Thymus (tissue), 14 donors: Measurements from ENCODE around the gene EPS8. TPM values are rescaled to one million over a fixed set of nuclear protein-coding genes. Genes with fewer than 3 reads are reported as not detected.

Experiments
- DNase-seq, 9 donors: peaks; one replicate each; pipeline ENCODE4 v3.0.0-alpha.2; 2013; ENCODE audit warnings: low spot score in 9 of 9, low read depth in 6 of 9, missing footprints in 1 of 9
- H3K27ac ChIP-seq, 2 donors: one replicate each; pipeline ENCODE4 v1.5.1; 2013; ENCODE audit warnings: control low read depth in 1 of 2, low read depth in 1 of 2, low read length in 1 of 2, mild to moderate bottlenecking in 1 of 2, moderate library complexity in 1 of 2
- H3K27me3 ChIP-seq, 2 donors: one replicate each; pipeline ENCODE4 v1.5.1; 2013; ENCODE audit warnings: low read length in 1 of 2; ENCODE audit not compliant: control insufficient read depth in 2 of 2, insufficient read depth in 1 of 2
- H3K36me3 ChIP-seq, 2 donors: one replicate each; pipeline ENCODE4 v1.5.1; 2013; ENCODE audit warnings: low read length in 1 of 2, mild to moderate bottlenecking in 1 of 2, moderate library complexity in 1 of 2; ENCODE audit not compliant: control insufficient read depth in 2 of 2, insufficient read depth in 2 of 2
- H3K4me1 ChIP-seq, 2 donors: one replicate each; pipeline ENCODE4 v1.5.1; 2013; ENCODE audit warnings: low read length in 2 of 2; ENCODE audit not compliant: control insufficient read depth in 2 of 2, insufficient read depth in 2 of 2
- H3K4me3 ChIP-seq, 2 donors: one replicate each; pipeline ENCODE4 v1.5.1; 2013; ENCODE audit warnings: low read length in 2 of 2, control low read depth in 1 of 2, mild to moderate bottlenecking in 1 of 2
- H3K9me3 ChIP-seq, 2 donors: one replicate each; pipeline ENCODE4 v1.5.1; 2013; ENCODE audit warnings: low read length in 1 of 2, mild to moderate bottlenecking in 1 of 2; ENCODE audit not compliant: control insufficient read depth in 2 of 2, insufficient read depth in 1 of 2
- WGBS: extraction: QIAGEN DNeasy Blood & Tissue Kit; methylation state at CpG from one replicate; pipeline ENCODE4 v1.1.7; 2013; 5-methylcytosine and 5-hydroxymethylcytosine counted together
- long read RNA-seq, 10 donors: transcript quantifications; one replicate each; lab custom pipeline, GENCODE V29; 2026
- polyA plus RNA-seq: library from polyadenylated mRNA; stranded (reverse); fragments of 200-250 nt; gene quantifications from one replicate; pipeline ENCODE4 v1.2.3, GENCODE V29; 2013
- total RNA-seq: library from RNA; stranded (reverse); fragments of 120-200 nt; gene quantifications from one replicate; pipeline ENCODE4 v1.2.4, GENCODE V29; 2013
- donor health status: healthy.

EPS8 gene
- total RNA-seq (3.7 TPM), polyA plus RNA-seq (9.2 TPM)
- long read RNA-seq, donor 1, result 0 reads
- long read RNA-seq, donor 2, result 0 reads
- long read RNA-seq, donor 3, partial matches to known transcripts, result 72 of 148 reads
- long read RNA-seq, donor 3, other reads (novel, unspliced or antisense), result 76 of 148 reads
- long read RNA-seq, donor 4, result 0 reads
- long read RNA-seq, donor 5, partial matches to known transcripts, result 0 of 1 reads
- long read RNA-seq, donor 5, other reads (novel, unspliced or antisense), result 0 of 1 reads
- long read RNA-seq, donor 6, partial matches to known transcripts, result 0 of 1 reads
- long read RNA-seq, donor 6, other reads (novel, unspliced or antisense), result 0 of 1 reads
- long read RNA-seq, donor 7, partial matches to known transcripts, result 0 of 2 reads
- long read RNA-seq, donor 7, other reads (novel, unspliced or antisense), result 0 of 2 reads
- long read RNA-seq, donor 8, partial matches to known transcripts, result 26 of 50 reads
- long read RNA-seq, donor 8, other reads (novel, unspliced or antisense), result 24 of 50 reads
- long read RNA-seq, donor 9, partial matches to known transcripts, result 0 of 1 reads
- long read RNA-seq, donor 9, other reads (novel, unspliced or antisense), result 0 of 1 reads
- long read RNA-seq, donor 10, result 0 reads

DNA sequence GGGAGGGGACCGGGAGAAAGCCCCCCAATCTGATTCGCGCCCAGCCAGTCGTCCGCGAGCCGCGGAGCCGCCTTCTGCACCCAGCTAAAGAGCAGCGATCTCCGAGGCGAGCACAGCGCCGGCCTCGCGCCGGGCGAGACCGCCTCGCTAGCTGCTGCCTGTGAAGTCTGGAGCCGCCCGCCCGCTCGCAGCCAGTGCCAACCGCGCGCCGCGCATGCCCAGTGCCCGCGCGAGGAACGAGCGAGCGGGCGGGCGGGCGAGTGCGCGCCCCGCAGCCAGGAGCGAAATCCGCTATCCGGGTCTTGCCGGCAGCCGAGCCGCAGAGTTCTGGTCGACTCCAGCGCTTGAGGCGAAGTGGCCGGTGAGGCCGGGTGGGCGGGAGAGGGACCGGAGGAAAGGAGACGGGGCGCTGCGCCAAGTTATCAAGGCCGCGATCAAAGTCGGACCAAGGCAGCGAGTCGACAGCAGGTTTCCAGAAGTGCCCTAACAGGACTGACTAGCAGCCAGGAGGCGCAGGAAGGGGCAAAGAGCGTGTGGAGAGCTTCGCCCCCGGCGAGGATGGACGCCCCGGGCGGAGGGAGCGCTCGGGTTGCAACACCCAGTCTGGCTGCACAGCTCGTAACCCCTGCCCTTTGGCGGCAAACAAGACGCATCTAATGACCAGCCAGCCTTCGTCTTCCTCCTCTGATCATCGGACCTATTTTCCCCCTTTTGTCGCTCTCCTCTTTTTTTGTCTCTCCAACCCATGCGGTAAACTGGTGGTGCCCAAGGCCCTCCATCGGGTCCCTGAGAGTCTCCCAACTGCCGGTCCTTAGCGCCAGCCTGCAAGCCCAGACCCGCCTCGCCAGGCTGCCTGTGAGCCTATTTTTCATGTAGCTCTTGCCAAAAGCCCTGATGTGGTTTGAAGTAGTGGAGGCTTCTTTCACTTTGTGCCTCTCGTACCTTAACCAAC, at the start of gene EPS8:
EPS8 (minus strand) TSS at position 169 of the 952 bp plus-strand sequence. CDS start 106,437 bp downstream, outside the sequence.
- peak within 1 kb of the TSS; percentile 59 to 65 for H3K4me3 ChIP-seq
- 1% methylated on average over 85 of the region's 85 CpGs for WGBS
- H3K27me3 ChIP-seq, result peaks cover 12 to 34% of the 10 kb centered on the region in 2 donors
- H3K9me3 ChIP-seq, result no peaks in the 10 kb centered on the region
- H3K4me1 ChIP-seq, result peaks cover 6 to 19% of the 10 kb centered on the region in 2 donors
- peak; percentile 67 to 94 (median 86) for DNase-seq
- H3K27ac ChIP-seq, result peak within 1 kb of the TSS in 1 of 2 donors; percentile 53
- no peaks in the 10 kb centered on the region for H3K36me3 ChIP-seq

DNA sequence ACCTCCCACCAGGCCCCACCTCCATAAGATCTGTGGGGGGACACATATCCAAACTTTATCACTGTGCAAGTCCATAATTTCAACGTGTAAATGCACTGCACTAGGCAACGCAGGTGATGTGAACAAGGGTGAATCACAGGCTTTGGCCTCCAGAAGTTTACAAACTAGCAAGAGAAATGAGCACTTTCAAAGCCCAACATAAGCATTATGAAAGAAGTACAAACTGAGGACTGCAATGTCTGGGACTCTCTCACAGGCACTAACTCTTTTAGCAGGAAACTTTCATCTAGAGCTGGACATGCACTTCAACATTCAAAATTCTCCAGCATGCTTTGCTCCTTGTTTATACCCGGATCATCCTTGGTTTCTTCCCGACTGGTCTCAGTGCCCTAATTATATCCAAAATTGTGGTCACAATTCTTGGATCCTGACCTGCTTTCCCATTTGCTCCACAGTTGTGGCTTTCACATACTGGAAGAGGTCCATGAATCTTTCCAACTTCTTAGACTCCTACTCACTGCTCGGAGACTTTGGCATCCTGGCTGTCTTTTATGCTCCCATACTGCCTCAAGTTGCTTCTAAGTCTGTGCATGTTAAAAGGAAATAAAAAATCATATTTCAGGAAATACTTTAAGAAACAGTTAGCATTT, 48.1 kb upstream of the EPS8 start:
- no peaks in the 10 kb centered on the region for H3K27me3 ChIP-seq
- WGBS, result 93% methylated on average over 5 of the region's 5 CpGs
- DNase-seq, result no peak
- no peaks in the 10 kb centered on the region for H3K36me3 ChIP-seq
- H3K9me3 ChIP-seq, result no peaks in the 10 kb centered on the region
- no peak overlapping the region for H3K4me3 ChIP-seq
- H3K4me1 ChIP-seq, result no peaks in the 10 kb centered on the region
- H3K27ac ChIP-seq, result no peak overlapping the region

DNA sequence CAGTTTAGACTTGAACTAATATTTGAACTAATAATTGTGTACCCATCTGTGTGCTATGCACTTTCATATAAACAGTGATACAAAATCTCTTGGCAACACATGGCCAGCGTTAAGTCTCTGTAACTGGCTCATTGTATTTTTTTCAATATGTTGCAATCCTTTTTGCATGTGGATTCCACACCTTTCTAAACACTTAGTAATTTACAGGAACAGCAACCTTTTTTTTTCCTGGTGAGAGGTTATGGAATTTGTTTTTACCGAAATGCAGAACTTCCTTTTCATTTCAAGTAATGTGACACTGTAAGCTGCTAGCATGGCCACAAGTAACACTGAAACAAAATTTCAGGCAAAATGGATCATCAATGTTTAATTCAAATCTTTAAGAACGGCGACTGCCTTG, 45.4 kb upstream of the EPS8 start:
- Histone ChIP-seq H3K36me3 (no peaks in the 10 kb centered on the region), H3K27me3 (no peaks in the 10 kb centered on the region), H3K27ac (no peak overlapping the region), H3K4me1 (no peaks in the 10 kb centered on the region), H3K9me3 (no peaks in the 10 kb centered on the region), H3K4me3 (no peak overlapping the region)
- no peak for DNase-seq
- 79% methylated on average over 4 of the region's 4 CpGs for WGBS

DNA sequence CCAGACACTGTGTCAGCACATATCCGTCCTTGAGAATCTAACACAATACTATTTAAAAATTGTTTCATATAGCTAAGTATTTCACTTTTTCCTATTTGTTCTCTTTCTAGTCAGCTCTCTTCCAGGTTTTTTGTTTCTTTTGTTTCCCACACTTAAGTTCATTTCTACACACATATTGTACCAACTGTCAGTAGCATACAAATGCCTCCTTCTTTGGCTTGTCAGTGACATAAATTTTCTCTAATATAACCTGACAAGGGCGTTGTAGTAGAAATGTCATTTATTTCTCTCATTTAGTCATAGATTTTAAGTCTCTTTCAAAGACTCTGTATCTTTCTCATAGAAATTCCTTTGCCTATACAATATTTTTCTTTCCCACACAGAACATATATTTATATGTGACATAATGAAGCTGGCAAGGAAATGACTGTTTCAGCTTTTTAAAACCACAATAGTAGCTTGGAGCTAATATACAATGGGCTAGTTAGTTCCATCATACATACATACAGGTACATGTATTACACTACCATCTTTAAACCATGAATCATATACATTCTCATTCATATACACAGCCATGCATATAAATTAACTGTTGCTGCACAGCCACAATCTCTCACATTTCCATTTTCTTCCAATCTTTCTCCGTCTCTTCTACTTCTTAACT, 42.3 kb upstream of the EPS8 start:
- 89% methylated on average over 3 of the region's 3 CpGs for WGBS
- no peaks in the 10 kb centered on the region for H3K36me3 ChIP-seq
- no peak overlapping the region for H3K27ac ChIP-seq
- H3K4me1 ChIP-seq, result no peaks in the 10 kb centered on the region
- H3K4me3 ChIP-seq, result no peak overlapping the region
- DNase-seq, result no peak
- H3K27me3 ChIP-seq, result no peaks in the 10 kb centered on the region
- no peaks in the 10 kb centered on the region for H3K9me3 ChIP-seq

DNA sequence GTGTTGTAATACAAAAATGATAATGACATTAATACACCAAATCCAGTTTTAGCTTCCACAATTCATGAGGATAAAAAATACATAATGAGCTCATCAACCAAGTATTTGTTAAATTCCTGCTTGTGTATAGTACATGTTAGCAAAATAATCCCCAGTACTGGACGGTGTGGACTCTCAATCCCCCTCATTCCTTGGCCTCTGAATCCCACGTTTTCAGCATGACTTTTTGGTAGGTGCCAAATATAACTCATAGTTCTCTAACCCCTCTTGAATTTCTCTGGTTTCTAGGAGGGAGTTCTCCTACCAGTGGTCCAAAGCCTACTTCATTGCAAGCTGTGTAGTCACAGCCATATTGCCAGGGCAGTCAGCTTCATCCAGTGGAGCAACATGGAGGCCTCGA, 41.4 kb upstream of the EPS8 start:
- WGBS, result 90% methylated on average over 3 of the region's 3 CpGs
- H3K27ac ChIP-seq, result no peak overlapping the region
- no peaks in the 10 kb centered on the region for H3K36me3 ChIP-seq
- no peak for DNase-seq
- no peaks in the 10 kb centered on the region for H3K4me1 ChIP-seq
- no peak overlapping the region for H3K4me3 ChIP-seq
- no peaks in the 10 kb centered on the region for H3K9me3 ChIP-seq
- no peaks in the 10 kb centered on the region for H3K27me3 ChIP-seq

DNA sequence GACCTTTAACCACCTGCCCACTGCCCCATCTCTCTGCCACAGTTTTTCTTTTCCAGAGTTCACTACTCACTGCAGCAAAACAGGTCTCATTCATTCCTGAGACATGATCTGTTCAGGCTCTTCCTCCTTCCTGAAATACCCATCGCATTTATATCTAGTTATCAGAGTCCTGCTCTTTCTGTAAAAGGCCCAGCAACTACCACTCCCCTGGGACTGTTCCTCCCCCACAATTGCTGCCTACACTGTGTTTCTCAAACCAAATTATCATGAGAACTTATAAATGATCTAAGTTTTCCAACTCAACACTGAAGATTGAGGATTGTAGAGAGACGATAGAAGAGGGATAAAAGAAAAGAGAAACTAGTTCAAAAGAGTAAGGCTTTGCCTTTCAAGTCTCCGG, 40.8 kb upstream of the EPS8 start:
- 97% methylated on average over 3 of the region's 3 CpGs for WGBS
- Histone ChIP-seq H3K27me3 (no peaks in the 10 kb centered on the region), H3K27ac (no peak overlapping the region), H3K4me1 (no peaks in the 10 kb centered on the region), H3K9me3 (no peaks in the 10 kb centered on the region), H3K36me3 (no peaks in the 10 kb centered on the region), H3K4me3 (no peak overlapping the region)
- DNase-seq, result no peak

DNA sequence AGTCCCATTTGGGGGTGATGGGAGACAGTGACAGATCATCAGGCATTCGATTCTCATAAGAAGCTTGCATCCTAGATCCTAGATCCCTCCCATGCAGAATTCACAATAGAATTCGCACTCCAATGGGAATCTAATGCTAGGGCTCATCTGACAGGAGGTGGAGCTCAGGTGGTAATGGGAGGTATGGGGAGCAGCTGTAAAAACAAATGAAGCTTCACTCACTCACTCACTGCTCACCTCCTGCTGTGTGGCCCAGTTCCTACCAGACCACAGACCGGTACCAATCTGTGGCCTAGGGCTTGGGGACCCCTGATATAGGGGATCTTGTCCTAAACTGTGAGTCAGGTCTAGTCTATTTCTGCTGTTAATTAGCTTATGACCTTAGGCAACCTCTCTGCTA, 40.1 kb upstream of the EPS8 start:
- Histone ChIP-seq H3K9me3 (no peaks in the 10 kb centered on the region), H3K36me3 (no peaks in the 10 kb centered on the region), H3K4me1 (no peaks in the 10 kb centered on the region), H3K27ac (no peak overlapping the region), H3K4me3 (no peak overlapping the region), H3K27me3 (no peaks in the 10 kb centered on the region)
- DNase-seq, result no peak
- WGBS, result 92% methylated on average over 3 of the region's 3 CpGs

DNA sequence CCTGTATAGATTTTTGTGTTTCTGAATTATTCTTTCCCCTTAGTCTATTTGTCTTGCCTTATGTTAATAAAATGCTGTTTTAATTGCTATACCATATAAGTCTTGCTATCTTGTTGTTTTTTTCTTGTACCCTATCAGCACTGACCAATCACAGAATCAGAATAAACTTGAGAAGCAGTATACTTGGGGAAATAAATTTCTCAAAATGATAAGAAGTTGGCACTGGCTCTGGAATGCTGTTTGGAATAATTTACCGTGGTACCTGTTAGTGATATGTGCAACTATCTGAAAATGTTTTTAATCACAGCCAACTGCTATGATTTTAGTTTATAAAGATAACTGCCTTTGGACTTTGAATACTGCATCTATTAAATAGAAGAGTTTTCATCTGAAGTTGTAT, 37.9 kb upstream of the EPS8 start:
- no peak overlapping the region for H3K27ac ChIP-seq
- H3K4me1 ChIP-seq, result no peaks in the 10 kb centered on the region
- DNase-seq, result no peak
- H3K9me3 ChIP-seq, result no peaks in the 10 kb centered on the region
- no peaks in the 10 kb centered on the region for H3K36me3 ChIP-seq
- H3K4me3 ChIP-seq, result no peak overlapping the region
- 98% methylated on average over 1 of the region's 1 CpG for WGBS
- H3K27me3 ChIP-seq, result no peaks in the 10 kb centered on the region
